Common myeloid progenitor, CD34-positive (primary cell): ENCODE data around the gene DPH7. TPM values are rescaled to one million over a fixed set of nuclear protein-coding genes. Genes with fewer than 3 reads are reported as not detected.
"Not testable (repeated sequence)": the region's sequence is repeated elsewhere in the genome, so short reads cannot be mapped to it uniquely, and the experiment has no call there.

ENCODE experiments used
- CTCF ChIA-PET: fragments of 350-600 bp; sonication (Branson Sonifier 250); formaldehyde crosslinking; loops from one replicate; lab custom pipeline; 2021; ENCODE audit warnings: antibody characterized with exemption; lab: Charles Lee
- POLR2A ChIA-PET: fragments of 350-600 bp; sonication (Branson Sonifier 250); formaldehyde crosslinking; loops from one replicate; lab custom pipeline; 2021; ENCODE audit warnings: antibody characterized with exemption; lab: Charles Lee
- DNase-seq, 3 donors: peaks; one replicate each; pipeline versions ENCODE4 v3.0.0 to v3.0.0-alpha.2; 2013
- H3K27ac ChIP-seq, 2 experiments: 1 replicate in 1 of 2; 2 replicates in 1 of 2; pipeline ENCODE4 v1.7.0; 2013; ENCODE audit warnings: inconsistent platforms in 2 of 2, low read length in 2 of 2, mild to moderate bottlenecking in 2 of 2, low read depth in 1 of 2, moderate library complexity in 1 of 2; ENCODE audit not compliant: severe bottlenecking in 2 of 2, insufficient read depth in 1 of 2, poor library complexity in 1 of 2
- H3K27me3 ChIP-seq, 5 experiments: replicated peaks in 2 of 5; 1 replicate in 3 of 5; 2 replicates in 2 of 5; pipeline versions ENCODE4 v1.6.1 to v1.7.0; 2013; ENCODE audit warnings: low read length in 4 of 5, mild to moderate bottlenecking in 2 of 5, moderate library complexity in 2 of 5, inconsistent platforms in 1 of 5; ENCODE audit not compliant: insufficient read depth in 5 of 5, control insufficient read depth in 4 of 5
- H3K36me3 ChIP-seq, 4 experiments: 1 replicate in 2 of 4; 2 replicates in 2 of 4; pipeline versions ENCODE4 v1.6.1 to v1.7.0; 2013; ENCODE audit warnings: low read length in 3 of 4, control low read depth in 1 of 4, mild to moderate bottlenecking in 1 of 4; ENCODE audit not compliant: control insufficient read depth in 4 of 4, insufficient read depth in 4 of 4
- H3K4me1 ChIP-seq, 4 experiments: 1 replicate in 3 of 4; 2 replicates in 1 of 4; pipeline versions ENCODE4 v1.6.1 to v1.7.1; 2013; ENCODE audit warnings: low read length in 3 of 4, mild to moderate bottlenecking in 3 of 4, control low read depth in 1 of 4, inconsistent platforms in 1 of 4, moderate library complexity in 1 of 4; ENCODE audit not compliant: control insufficient read depth in 4 of 4, insufficient read depth in 4 of 4; ENCODE audit errors: control extremely low read depth in 1 of 4
- H3K4me3 ChIP-seq, 7 experiments: 1 replicate in 4 of 7; 2 replicates in 3 of 7; pipeline versions ENCODE4 v1.5.1 to v1.7.0; 2013; ENCODE audit warnings: mild to moderate bottlenecking in 7 of 7, low read length in 6 of 7, moderate library complexity in 6 of 7, inconsistent platforms in 2 of 7, low read depth in 2 of 7, control low read depth in 1 of 7; ENCODE audit not compliant: insufficient read depth in 4 of 7, control insufficient read depth in 1 of 7; ENCODE audit errors: extremely low read depth in 1 of 7
- H3K9me3 ChIP-seq, 5 experiments: 1 replicate in 4 of 5; 2 replicates in 1 of 5; pipeline versions ENCODE4 v1.6.1 to v1.7.1; 2013; ENCODE audit warnings: low read length in 4 of 5, mild to moderate bottlenecking in 2 of 5, inconsistent platforms in 1 of 5, low read depth in 1 of 5, moderate library complexity in 1 of 5; ENCODE audit not compliant: control insufficient read depth in 4 of 5, insufficient read depth in 2 of 5; ENCODE audit errors: control extremely low read depth in 1 of 5
- WGBS: methylation state at CpG from one replicate; pipeline ENCODE4 v1.1.5; 2013; ENCODE audit not compliant: insufficient coverage; 5-methylcytosine and 5-hydroxymethylcytosine counted together
- polyA plus RNA-seq: library from polyadenylated mRNA; unstranded; fragments of 120-200 nt; gene quantifications from one replicate; pipeline ENCODE4 v1.2.1, GENCODE V29; 2013

DPH7 gene
- polyA plus RNA-seq = 29.0 TPM

DNA sequence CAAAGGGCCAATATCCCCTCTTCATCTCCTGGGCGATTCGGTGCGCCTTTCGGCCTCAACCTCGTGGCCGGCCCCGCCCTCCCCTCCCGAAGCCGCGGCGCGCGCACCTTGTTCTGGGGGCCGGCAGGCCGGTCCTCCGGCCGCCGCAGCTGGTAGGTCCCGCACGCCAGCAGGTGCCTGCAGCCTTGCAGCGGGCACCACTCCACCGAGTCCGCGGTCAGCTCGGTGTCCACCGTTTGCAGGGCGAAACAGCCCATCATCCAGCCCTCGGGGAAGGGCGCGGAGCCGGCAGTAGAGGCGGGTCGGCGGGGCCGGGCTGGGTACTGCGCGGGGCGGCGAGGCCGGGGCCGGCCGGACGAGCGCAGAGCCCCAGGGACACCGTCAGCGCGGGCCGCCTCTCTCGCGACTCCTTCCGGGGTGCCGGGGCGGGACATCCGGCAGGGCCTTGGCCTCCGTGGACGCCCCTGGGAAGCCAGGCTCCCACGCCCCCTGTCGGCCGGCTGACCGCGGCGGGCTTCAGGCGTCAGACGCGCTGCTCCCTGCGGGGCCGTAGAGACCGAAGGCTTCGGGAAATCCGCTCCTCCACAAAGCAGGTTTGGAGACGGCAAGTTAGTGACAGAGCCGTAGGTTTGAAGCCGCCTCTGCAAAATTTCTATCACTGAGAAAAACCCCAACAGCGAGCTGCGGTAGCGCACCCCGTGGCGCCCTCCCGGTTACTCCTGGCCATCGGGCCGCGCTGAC is at the start of gene DPH7:
TSS of gene DPH7 (minus strand) at position 408 of the 741 bp plus-strand sequence. CDS start at position 260, 148 bp downstream.
- Histone ChIP-seq H3K36me3 (peaks cover 2 to 64% (median 44%) of the 10 kb centered on the region in 4 experiments), H3K27me3 (no peaks in the 10 kb centered on the region), H3K9me3 (no peaks in the 10 kb centered on the region), H3K4me3 (peak within 1 kb of the TSS; percentile 64 to 94 (median 88)), H3K27ac (peak within 1 kb of the TSS; percentile 40 to 74), H3K4me1 (peaks cover 4 to 25% (median 15%) of the 10 kb centered on the region in 4 experiments)
- WGBS = 5% methylated on average over 76 of the region's 82 CpGs
- CTCF ChIA-PET = interaction anchor here (0.7 to 1.5 kb wide), 8 partner anchors 9 to 153 kb away, joined by 3 to 7 read pairs (median 3); no protein-coding TSS in a partner anchor
- POLR2A ChIA-PET = interaction anchor here (0.6 to 0.9 kb wide), 3 partner anchors 27 to 114 kb away, joined by 3 to 4 read pairs (median 3); partner anchors contain the start of gene MRPL41
- DNase-seq = peak; percentile 86 to 89 (median 87)

DNA sequence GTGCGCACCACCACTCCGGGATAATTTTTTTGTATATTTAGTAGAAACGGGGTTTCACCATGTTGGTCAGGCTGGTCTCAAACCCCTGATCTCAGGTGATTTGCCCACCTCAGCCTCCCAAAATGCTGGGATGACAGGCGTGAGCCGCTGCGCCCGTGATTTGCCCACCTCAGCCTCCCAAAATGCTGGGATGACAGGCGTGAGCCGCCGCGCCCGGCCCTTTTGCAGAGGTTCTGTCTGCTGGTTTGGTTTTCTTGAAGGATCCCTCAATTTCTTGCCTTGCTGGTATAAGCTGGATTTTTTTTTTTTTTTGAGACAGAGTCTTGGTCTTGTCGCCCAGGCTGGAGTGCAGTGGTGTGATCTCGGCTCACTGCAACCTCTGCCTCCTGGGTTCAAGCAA is 48.7 kb upstream of the DPH7 start:
- H3K27ac ChIP-seq = peak overlapping the region in 1 of 2 experiments; percentile 73
- H3K4me3 ChIP-seq = peak overlapping the region in 2 of 7 experiments; percentile 57 to 61
- ChIA-PET CTCF (interaction anchor here (0.6 to 4.0 kb wide), 8 partner anchors 12 to 55 kb away, joined by 3 to 16 read pairs (median 3); no protein-coding TSS in a partner anchor), POLR2A (interaction anchor here (0.6 kb wide), 1 partner anchor 158 kb away, joined by 3 read pairs; no protein-coding TSS in a partner anchor)
- peaks cover 0 to 12% (median 1%) of the 10 kb centered on the region in 4 experiments for H3K36me3 ChIP-seq
- not testable (repeated sequence) for H3K27me3 ChIP-seq, DNase-seq, H3K9me3 ChIP-seq
- 100% methylated on average over 3 of the region's 14 CpGs for WGBS
- peaks cover 22 to 76% (median 64%) of the 10 kb centered on the region in 4 experiments for H3K4me1 ChIP-seq

DNA sequence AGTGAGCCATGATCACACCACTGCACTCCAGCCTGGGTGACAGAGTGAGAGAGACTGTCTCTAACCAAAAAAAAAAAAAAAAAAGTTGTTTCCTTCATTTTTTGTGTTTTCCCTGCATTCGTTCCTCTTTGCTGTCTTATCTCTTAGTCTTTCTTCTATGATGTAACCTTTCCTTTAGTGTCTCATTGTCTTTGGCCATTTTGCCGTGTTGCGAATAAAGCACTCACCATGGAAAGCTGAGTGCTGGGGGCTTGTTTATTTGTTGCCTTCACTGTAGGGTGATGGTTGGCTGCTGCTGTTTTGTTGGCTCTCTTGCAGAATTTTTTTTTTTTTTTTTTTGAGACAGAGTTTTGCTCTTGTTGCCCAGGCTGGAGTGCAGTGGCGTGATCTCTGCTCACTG is 47.7 kb upstream of the DPH7 start:
- WGBS = 40% methylated on average over 1 of the region's 4 CpGs
- CTCF ChIA-PET = interaction anchor here (0.6 to 1.5 kb wide), 3 partner anchors 14 to 56 kb away, joined by 3 read pairs; no protein-coding TSS in a partner anchor
- Histone ChIP-seq H3K27me3 (no peaks in the 10 kb centered on the region), H3K36me3 (peaks cover 0 to 8% (median 1%) of the 10 kb centered on the region in 4 experiments), H3K4me1 (peaks cover 22 to 69% (median 57%) of the 10 kb centered on the region in 4 experiments), H3K27ac (peak overlapping the region in 1 of 2 experiments; percentile 14), H3K9me3 (no peaks in the 10 kb centered on the region), H3K4me3 (no peak overlapping the region)
- POLR2A ChIA-PET = no interaction called here
- no peak for DNase-seq

DNA sequence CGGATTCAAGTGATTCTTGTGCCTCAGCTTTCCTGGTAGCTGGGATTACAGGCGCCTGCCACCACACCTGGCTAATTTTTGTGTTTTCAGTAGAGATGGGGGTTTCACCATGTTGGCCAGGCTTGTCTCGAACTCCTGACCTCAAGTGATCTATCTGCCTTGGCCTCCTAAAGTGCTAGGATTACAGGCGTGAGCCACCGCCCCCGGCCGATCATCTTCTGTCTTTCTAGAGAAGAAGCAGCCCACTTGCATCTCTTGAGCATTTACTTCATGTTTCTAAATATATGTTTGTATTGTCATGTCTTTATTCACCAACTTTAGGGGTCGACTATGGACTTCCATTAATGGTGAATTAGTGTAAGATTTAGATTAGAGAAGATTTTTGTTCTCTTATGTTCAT is 43.5 kb upstream of the DPH7 start:
- H3K27ac ChIP-seq, H3K9me3 ChIP-seq, POLR2A ChIA-PET, CTCF ChIA-PET, H3K4me3 ChIP-seq, H3K36me3 ChIP-seq, DNase-seq, H3K27me3 ChIP-seq: not testable (repeated sequence)
- peaks cover 9 to 61% (median 52%) of the 10 kb centered on the region in 4 experiments for H3K4me1 ChIP-seq
- 97% methylated on average over 5 of the region's 8 CpGs for WGBS

DNA sequence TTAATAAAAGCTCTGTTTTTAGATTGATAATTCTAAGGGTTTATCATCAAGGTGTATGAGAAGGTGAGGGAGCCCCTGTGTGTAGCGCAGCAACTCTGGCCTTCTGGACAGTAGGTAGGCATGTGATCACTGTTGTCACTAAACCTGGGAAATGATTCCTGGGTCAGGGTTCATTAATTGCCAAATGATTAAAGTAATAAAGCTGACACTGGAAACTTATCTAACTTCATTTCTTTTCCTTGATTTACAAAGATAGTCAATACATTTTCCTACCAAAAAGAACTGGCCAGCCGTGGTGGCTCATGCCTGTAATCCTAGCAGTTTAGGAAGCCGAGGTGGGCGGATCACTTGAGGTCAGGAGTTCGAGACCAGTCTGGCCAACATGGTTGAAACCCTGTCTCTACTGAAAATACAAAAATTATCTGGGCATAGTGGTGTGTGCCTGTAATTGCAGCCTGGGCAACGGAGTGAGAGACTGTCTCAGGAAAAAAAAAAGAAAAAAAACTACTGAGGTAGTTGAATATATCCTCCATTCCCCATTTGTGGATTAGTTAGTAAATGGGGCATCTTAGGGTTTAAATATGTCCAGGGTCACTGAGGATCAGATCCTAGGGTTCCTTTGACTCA is 42.5 kb upstream of the DPH7 start:
- CTCF ChIA-PET = interaction anchor here (0.6 to 1.4 kb wide), 4 partner anchors 39 to 67 kb away, joined by 3 to 5 read pairs (median 3); no protein-coding TSS in a partner anchor
- Histone ChIP-seq H3K4me3 (peak overlapping the region in 1 of 7 experiments; percentile 96), H3K27me3 (no peaks in the 10 kb centered on the region), H3K36me3 (peaks cover 2 to 14% (median 3%) of the 10 kb centered on the region in 4 experiments), H3K4me1 (peaks cover 9 to 52% (median 47%) of the 10 kb centered on the region in 4 experiments), H3K27ac (peak overlapping the region in 1 of 2 experiments; percentile 2), H3K9me3 (no peaks in the 10 kb centered on the region)
- WGBS = 94% methylated on average over 5 of the region's 6 CpGs
- POLR2A ChIA-PET = no interaction called here
- peak in 2 of 3 donors; percentile 52 to 56 for DNase-seq

DNA sequence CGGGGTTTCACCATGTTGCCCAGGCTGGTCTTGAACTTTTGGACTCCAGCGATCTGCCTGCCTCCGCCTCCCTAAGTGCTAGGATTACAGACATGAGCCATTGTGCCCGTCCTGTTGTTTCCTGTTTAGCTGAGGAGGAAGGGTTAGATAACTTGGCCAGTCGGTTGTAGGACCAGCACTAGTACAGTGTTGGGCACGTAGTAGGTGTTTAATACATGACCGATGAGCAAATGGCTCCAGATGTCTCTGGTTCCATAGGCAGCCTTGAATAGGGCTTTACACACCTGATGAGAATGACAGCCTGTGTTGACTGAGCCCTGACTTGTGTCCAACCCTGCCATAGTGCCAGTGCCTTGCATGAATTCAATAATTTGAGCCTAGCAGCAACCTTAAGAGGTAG is 41.9 kb upstream of the DPH7 start:
- Histone ChIP-seq H3K27ac (no peak overlapping the region), H3K36me3 (peaks cover 2 to 18% (median 5%) of the 10 kb centered on the region in 4 experiments), H3K4me1 (peaks cover 9 to 49% (median 42%) of the 10 kb centered on the region in 4 experiments), H3K9me3 (no peaks in the 10 kb centered on the region), H3K27me3 (no peaks in the 10 kb centered on the region), H3K4me3 (peak overlapping the region in 4 of 7 experiments; percentile 29 to 96 (median 94))
- 69% methylated on average over 4 of the region's 7 CpGs for WGBS
- POLR2A ChIA-PET = no interaction called here
- CTCF ChIA-PET = interaction anchor here (0.6 to 1.4 kb wide), 4 partner anchors 38 to 67 kb away, joined by 3 to 5 read pairs (median 3); no protein-coding TSS in a partner anchor
- DNase-seq = no peak
